CD4-positive, alpha-beta T cell treated with Interleukin-15 for 1 hour (primary cell): ENCODE results near the gene ENPP6.
"Not testable (repeated sequence)": the region's sequence is repeated elsewhere in the genome, so short reads cannot be mapped to it uniquely, and the experiment has no call there.

Experiments used
- DNase-seq: peaks from one replicate; pipeline ENCODE4 v3.0.0-alpha.2; 2020

ENPP6 gene

GRCh38 chr4:184146951-184147350 lies 70.7 kb downstream of the ENPP6 start:
- DNase-seq: no peak

GRCh38 chr4:184145596-184145995 lies 72.1 kb downstream of the ENPP6 start:
- no peak for DNase-seq

GRCh38 chr4:184143770-184144564 lies 73.7 kb downstream of the ENPP6 start:
- DNase-seq: no peak

GRCh38 chr4:184142121-184143000 lies 75.3 kb downstream of the ENPP6 start:
- DNase-seq: no peak

GRCh38 chr4:184140901-184141300 lies 76.8 kb downstream of the ENPP6 start:
- DNase-seq: not testable (repeated sequence)

GRCh38 chr4:184136525-184136924 lies 81.1 kb downstream of the ENPP6 start:
- DNase-seq: no peak

GRCh38 chr4:184126800-184127199 lies 90.9 kb downstream of the ENPP6 start:
- no peak for DNase-seq

- DNase-seq: no peak
Measured at GRCh38 chr4:184122631-184123408, 94.9 kb downstream of the ENPP6 start.

GRCh38 chr4:184120549-184121127 lies 97.0 kb downstream of the ENPP6 start:
- DNase-seq: no peak

GRCh38 chr4:184117662-184118199 lies 99.9 kb downstream of the ENPP6 start:
- no peak for DNase-seq

- no peak for DNase-seq
Measured at GRCh38 chr4:184115399-184115798, 102.3 kb downstream of the ENPP6 start.

GRCh38 chr4:184114431-184114830 lies 103.2 kb downstream of the ENPP6 start:
- DNase-seq: no peak

GRCh38 chr4:184112006-184112550 lies 105.6 kb downstream of the ENPP6 start:
- DNase-seq: no peak

- no peak for DNase-seq
Measured at GRCh38 chr4:184111233-184111832, 106.3 kb downstream of the ENPP6 start.

GRCh38 chr4:184110452-184111224 lies 107.0 kb downstream of the ENPP6 start:
- DNase-seq: no peak

- DNase-seq: no peak
Measured at GRCh38 chr4:184108006-184108501, 109.6 kb downstream of the ENPP6 start.

- DNase-seq: no peak
Measured at GRCh38 chr4:184104419-184105101, 113.1 kb downstream of the ENPP6 start.

- DNase-seq: no peak
Measured at GRCh38 chr4:184103527-184104264, 114.0 kb downstream of the ENPP6 start.

- DNase-seq: no peak
Measured at GRCh38 chr4:184102927-184103326, 114.7 kb downstream of the ENPP6 start.
